Lower lobe of right lung (tissue), 2 donors: ENCODE data around the gene PHACTR1. TPM values are rescaled to one million over a fixed set of nuclear protein-coding genes. Genes with fewer than 3 reads are reported as not detected.

ENCODE experiments used
- ATAC-seq, 2 donors: fragments of 200-7000 bp; cut with Tn5 transposase; one replicate each; pipeline ENCODE4 v1.9.1; 2020 to 2022; ENCODE audit warnings: mild to moderate bottlenecking in 2 of 2, moderate library complexity in 2 of 2
- DNase-seq: peaks from one replicate; pipeline ENCODE4 v3.0.0-alpha.2; 2020
- H3K27ac ChIP-seq: fragments of 200-600 bp; one replicate; pipeline ENCODE4 v1.8.0; 2022
- H3K27me3 ChIP-seq: fragments of 200-600 bp; one replicate; pipeline ENCODE4 v1.8.0; 2022; ENCODE audit warnings: low read depth
- H3K36me3 ChIP-seq: fragments of 200-600 bp; one replicate; pipeline ENCODE4 v1.8.0; 2022; ENCODE audit warnings: mild to moderate bottlenecking
- H3K4me1 ChIP-seq: fragments of 200-600 bp; one replicate; pipeline ENCODE4 v1.8.0; 2022
- H3K4me3 ChIP-seq: fragments of 200-600 bp; one replicate; pipeline ENCODE4 v1.8.0; 2022; ENCODE audit warnings: mild to moderate bottlenecking
- H3K9me3 ChIP-seq: fragments of 200-600 bp; one replicate; pipeline ENCODE4 v1.8.0; 2022
- intact Hi-C: fragments of 100-400 bp; cut with DNase I; formaldehyde crosslinking; loops from one replicate; pipeline ENCODE4 v1.11.0; 2022
- total RNA-seq: library from RNA; stranded (reverse); fragmentation: NEBNext Ultra II Directional; extraction: Animal tissue kit (Norgen Biotek cat#: 25700); gene quantifications from one replicate; pipeline ENCODE4 v1.2.1, GENCODE V29; 2021
- TF ChIP-seq, protein P1 (sequence below): fragments of 200-600 bp; IDR thresholded peaks from one replicate; pipeline ENCODE4 v1.8.0; 2022; ENCODE audit warnings: antibody characterized with exemption, mild to moderate bottlenecking
- donor health status: DM: no; HTN: yes; CAD: no; lungs with severe emphysema.

Gene PHACTR1
- total RNA-seq, 1 donor from 2014 or later: 91.0 TPM

DNA sequence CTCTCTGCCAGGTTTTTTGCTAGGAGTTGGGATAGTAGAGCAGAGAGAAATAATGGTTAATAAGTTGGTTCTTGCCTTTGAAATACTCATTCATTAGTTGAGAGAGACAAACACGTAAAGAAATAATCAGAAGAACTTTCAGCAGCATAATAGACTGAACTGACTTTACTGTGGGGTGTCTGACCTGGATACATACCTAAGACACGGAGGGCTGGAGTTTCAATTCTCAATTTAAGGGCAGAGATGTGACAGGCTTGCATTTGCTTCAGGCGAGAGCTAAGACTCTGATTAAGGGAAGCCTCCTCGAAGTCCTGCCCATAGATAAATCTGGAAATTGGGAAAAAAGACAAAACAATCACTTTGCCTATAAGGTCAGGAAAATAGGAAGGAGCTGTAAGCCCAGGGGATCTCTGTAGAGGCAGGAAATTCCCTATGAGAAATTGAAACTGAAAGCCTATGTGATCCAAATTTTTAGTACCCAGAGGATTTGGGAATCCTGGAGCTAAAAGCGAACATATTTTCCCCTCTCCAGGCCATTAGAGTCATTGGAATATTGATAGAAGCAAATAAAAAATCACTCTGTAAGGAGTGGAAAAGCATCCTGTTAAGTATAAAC lies 276.8 kb downstream of the PHACTR1 start:
- intact Hi-C loops: no loop called here
- Histone ChIP-seq H3K4me1 (peaks cover 10% of the 10 kb centered on the region), H3K9me3 (no peaks in the 10 kb centered on the region), H3K36me3 (no peaks in the 10 kb centered on the region), H3K27ac (no peak overlapping the region), H3K27me3 (no peaks in the 10 kb centered on the region), H3K4me3 (no peak overlapping the region)
- TF ChIP-seq, protein P1, sequence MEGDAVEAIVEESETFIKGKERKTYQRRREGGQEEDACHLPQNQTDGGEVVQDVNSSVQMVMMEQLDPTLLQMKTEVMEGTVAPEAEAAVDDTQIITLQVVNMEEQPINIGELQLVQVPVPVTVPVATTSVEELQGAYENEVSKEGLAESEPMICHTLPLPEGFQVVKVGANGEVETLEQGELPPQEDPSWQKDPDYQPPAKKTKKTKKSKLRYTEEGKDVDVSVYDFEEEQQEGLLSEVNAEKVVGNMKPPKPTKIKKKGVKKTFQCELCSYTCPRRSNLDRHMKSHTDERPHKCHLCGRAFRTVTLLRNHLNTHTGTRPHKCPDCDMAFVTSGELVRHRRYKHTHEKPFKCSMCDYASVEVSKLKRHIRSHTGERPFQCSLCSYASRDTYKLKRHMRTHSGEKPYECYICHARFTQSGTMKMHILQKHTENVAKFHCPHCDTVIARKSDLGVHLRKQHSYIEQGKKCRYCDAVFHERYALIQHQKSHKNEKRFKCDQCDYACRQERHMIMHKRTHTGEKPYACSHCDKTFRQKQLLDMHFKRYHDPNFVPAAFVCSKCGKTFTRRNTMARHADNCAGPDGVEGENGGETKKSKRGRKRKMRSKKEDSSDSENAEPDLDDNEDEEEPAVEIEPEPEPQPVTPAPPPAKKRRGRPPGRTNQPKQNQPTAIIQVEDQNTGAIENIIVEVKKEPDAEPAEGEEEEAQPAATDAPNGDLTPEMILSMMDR: no peak
- ATAC-seq (no peak), DNase-seq (no peak)

DNA sequence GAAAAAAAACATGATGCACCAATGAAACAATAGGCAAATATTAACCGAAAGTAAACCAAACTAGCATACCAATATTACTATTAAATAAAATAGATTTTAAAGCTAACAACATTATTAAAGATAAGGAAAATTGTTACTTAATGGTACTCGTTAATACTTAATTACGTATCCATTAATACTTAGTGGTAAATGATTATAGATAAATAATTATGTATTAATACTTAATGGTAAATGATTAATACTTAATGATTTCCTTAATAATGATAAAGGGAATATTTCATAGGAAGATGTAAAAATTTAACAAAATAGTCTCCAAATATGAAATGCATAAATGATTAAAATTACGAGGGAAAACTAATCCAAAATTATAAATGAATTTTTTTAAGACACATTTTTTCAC lies 278.9 kb downstream of the PHACTR1 start:
- Histone ChIP-seq H3K27me3 (no peaks in the 10 kb centered on the region), H3K4me3 (no peak overlapping the region), H3K4me1 (peaks cover 9% of the 10 kb centered on the region), H3K36me3 (no peaks in the 10 kb centered on the region), H3K27ac (no peak overlapping the region), H3K9me3 (no peaks in the 10 kb centered on the region)
- TF ChIP-seq, protein P1: no peak
- no peak for ATAC-seq
- no peak for DNase-seq
- intact Hi-C loops: no loop called here

DNA sequence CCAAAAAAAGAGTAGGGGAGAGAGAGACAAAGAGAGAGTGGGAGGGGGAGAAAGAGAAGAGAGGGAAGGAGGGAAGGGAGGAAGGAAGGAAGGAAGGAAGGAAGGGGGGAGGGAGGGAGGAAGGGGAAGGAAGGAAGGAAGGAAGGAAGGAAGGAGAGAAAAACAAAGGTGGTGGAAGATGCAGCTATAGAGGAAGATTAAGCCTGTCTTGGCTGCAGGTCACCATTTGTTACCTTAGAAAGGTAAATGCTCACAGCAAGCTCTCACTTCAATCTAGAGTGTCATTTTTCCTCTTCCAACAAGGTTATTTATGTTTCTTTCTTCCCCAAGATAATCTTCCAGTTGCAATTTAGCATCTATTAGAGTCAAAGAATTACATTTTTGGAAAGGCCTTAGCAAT lies 284.0 kb downstream of the PHACTR1 start:
- Histone ChIP-seq H3K4me1 (no peaks in the 10 kb centered on the region), H3K27ac (no peak overlapping the region), H3K36me3 (no peaks in the 10 kb centered on the region), H3K27me3 (no peaks in the 10 kb centered on the region), H3K9me3 (no peaks in the 10 kb centered on the region), H3K4me3 (no peak overlapping the region)
- TF ChIP-seq, protein P1: no peak
- no peak for DNase-seq
- intact Hi-C loops: no loop called here
- no peak for ATAC-seq

DNA sequence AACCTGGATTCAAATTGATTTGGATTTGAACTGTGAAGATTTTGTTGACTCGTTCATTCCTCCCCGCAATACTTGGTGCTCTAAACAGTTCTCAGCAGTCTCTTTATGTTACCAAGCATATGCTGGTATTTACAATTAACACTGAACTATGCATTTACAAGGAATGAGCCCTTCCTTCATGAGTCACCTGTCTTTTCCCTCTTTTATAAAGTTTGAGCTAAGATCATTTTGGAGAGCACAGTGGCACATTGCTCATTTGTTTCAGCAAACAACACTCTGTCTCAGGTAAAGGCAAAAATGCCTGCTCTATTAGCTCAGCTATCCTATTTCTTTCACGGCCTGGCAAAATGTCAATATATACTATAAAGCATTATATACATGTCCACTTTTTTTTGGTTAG lies 285.4 kb downstream of the PHACTR1 start:
- intact Hi-C loops: no loop called here
- Histone ChIP-seq H3K36me3 (no peaks in the 10 kb centered on the region), H3K4me3 (no peak overlapping the region), H3K27ac (no peak overlapping the region), H3K4me1 (no peaks in the 10 kb centered on the region), H3K27me3 (no peaks in the 10 kb centered on the region), H3K9me3 (no peaks in the 10 kb centered on the region)
- DNase-seq: no peak
- TF ChIP-seq, protein P1: no peak
- ATAC-seq: no peak

DNA sequence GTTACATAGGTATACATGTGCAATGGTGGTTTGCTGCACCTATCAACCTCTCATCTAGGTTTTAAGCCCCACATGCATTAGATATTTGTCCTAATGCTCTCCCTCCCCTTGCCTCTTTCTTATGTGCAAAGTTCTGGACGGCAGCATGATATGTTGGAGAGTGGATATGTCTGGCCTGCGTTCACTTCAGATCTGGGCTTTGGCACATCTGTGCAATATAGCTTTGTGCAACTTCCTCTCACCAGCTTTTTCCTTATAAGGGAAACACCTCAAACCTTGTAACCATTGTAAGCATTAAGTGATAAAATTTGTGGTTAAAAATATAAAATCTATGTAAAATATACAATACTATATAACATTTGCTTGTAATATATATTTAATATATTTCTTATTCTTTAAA lies 288.0 kb downstream of the PHACTR1 start:
- ATAC-seq: no peak
- Histone ChIP-seq H3K9me3 (no peaks in the 10 kb centered on the region), H3K4me3 (no peak overlapping the region), H3K27ac (no peak overlapping the region), H3K4me1 (no peaks in the 10 kb centered on the region), H3K36me3 (no peaks in the 10 kb centered on the region), H3K27me3 (no peaks in the 10 kb centered on the region)
- no peak for DNase-seq
- TF ChIP-seq, protein P1: no peak
- intact Hi-C loops: no loop called here

DNA sequence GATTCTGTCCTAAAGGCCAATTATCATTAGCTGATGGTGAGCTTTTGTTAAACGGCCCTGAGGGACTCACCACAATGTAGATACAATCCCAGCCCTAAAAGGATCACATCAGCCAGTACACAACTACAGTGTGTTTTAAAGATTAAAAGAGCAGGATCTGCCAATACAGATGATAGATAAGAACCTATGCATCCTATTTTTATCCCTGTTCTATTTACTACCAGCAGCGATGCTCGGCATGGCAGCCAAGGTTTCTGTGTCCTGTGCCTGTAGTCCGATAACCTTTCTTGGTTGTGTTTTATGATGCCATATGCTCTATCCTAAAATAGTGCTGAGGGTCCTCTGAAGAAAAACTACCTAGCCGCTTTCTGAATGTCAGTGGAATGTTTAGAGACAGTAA lies 289.4 kb downstream of the PHACTR1 start:
- TF ChIP-seq, protein P1: no peak
- Histone ChIP-seq H3K27me3 (no peaks in the 10 kb centered on the region), H3K36me3 (no peaks in the 10 kb centered on the region), H3K4me1 (no peaks in the 10 kb centered on the region), H3K27ac (no peak overlapping the region), H3K9me3 (no peaks in the 10 kb centered on the region), H3K4me3 (no peak overlapping the region)
- DNase-seq: no peak
- intact Hi-C loops: no loop called here
- no peak for ATAC-seq
